CD4-positive, alpha-beta T cell (primary cell): ENCODE data around the gene TAS2R10. TPM values are rescaled to one million over a fixed set of nuclear protein-coding genes. Genes with fewer than 3 reads are reported as not detected.

ENCODE experiments used
- ATAC-seq: fragments of 200-7000 bp; cut with Tn5 transposase; one replicate; pipeline ENCODE4 v1.10.0; 2022; ENCODE audit warnings: mild to moderate bottlenecking; ENCODE audit not compliant: poor library complexity
- CTCF ChIA-PET: fragments of 350-600 bp; sonication (Branson Sonifier 250); formaldehyde crosslinking; loops from one replicate; lab custom pipeline; 2021; ENCODE audit warnings: antibody characterized with exemption, inconsistent platforms; lab: Charles Lee
- POLR2A ChIA-PET: fragments of 350-600 bp; sonication (Branson Sonifier 250); formaldehyde crosslinking; loops from one replicate; lab custom pipeline; 2021; ENCODE audit warnings: antibody characterized with exemption, inconsistent platforms; lab: Charles Lee
- DNase-seq, 14 experiments: peaks; one replicate each; pipeline ENCODE4 v3.0.0-alpha.2; 2013 to 2020; ENCODE audit warnings: mixed read lengths in 2 of 14
- H3K27ac ChIP-seq, 2 donors: one replicate each; pipeline versions ENCODE4 v1.5.1 to v1.7.0; 2013; ENCODE audit warnings: low read length in 2 of 2, low read depth in 1 of 2, mild to moderate bottlenecking in 1 of 2
- H3K27me3 ChIP-seq, 2 experiments: 1 replicate in 1 of 2; 2 replicates in 1 of 2; pipeline versions ENCODE4 v1.6.1 to v1.7.0; 2013; ENCODE audit warnings: low read length in 2 of 2, control low read depth in 1 of 2, mild to moderate bottlenecking in 1 of 2, moderate library complexity in 1 of 2; ENCODE audit not compliant: insufficient read depth in 2 of 2, control insufficient read depth in 1 of 2
- H3K36me3 ChIP-seq: one replicate; pipeline ENCODE4 v1.6.1; 2013; ENCODE audit warnings: low read length, control low read depth; ENCODE audit not compliant: insufficient read depth
- H3K4me1 ChIP-seq: one replicate; pipeline ENCODE4 v1.6.1; 2013; ENCODE audit warnings: low read length, control low read depth; ENCODE audit not compliant: insufficient read depth
- H3K4me3 ChIP-seq: one replicate; pipeline ENCODE4 v1.5.1; 2013; ENCODE audit warnings: mild to moderate bottlenecking, low read length, moderate library complexity
- H3K9me3 ChIP-seq, 2 experiments: 1 replicate in 1 of 2; 2 replicates in 1 of 2; pipeline versions ENCODE4 v1.6.1 to v1.7.0; 2013; ENCODE audit warnings: low read length in 2 of 2, mild to moderate bottlenecking in 2 of 2, control low read depth in 1 of 2, moderate library complexity in 1 of 2; ENCODE audit not compliant: control insufficient read depth in 1 of 2, insufficient read depth in 1 of 2
- H3K27ac Mint-ChIP-seq: one replicate; pipeline ENCODE4 v1.8.0; 2020; ENCODE audit warnings: mixed read lengths
- H3K27me3 Mint-ChIP-seq: one replicate; pipeline ENCODE4 v1.8.0; 2021; ENCODE audit warnings: mixed read lengths
- H3K36me3 Mint-ChIP-seq: one replicate; pipeline ENCODE4 v1.8.0; 2021; ENCODE audit warnings: low read depth, mixed read lengths
- H3K4me1 Mint-ChIP-seq: one replicate; pipeline ENCODE4 v1.8.0; 2021; ENCODE audit warnings: low read depth, mixed read lengths
- H3K4me3 Mint-ChIP-seq: one replicate; pipeline ENCODE4 v1.8.0; 2020; ENCODE audit warnings: mild to moderate bottlenecking, mixed read lengths
- H3K9me3 Mint-ChIP-seq: one replicate; pipeline ENCODE4 v1.8.0; 2020; ENCODE audit warnings: mixed read lengths
- CTCF ChIP-seq: fragments of 200-600 bp; IDR thresholded peaks from one replicate; pipeline ENCODE4 v1.8.0; 2022; ENCODE audit warnings: antibody characterized with exemption, mild to moderate bottlenecking
- intact Hi-C, 2 experiments: fragments of 100-400 bp; cut with DNase I in 1 of 2; cut with micrococcal nuclease in 1 of 2; formaldehyde crosslinking; loops; one replicate each; pipeline versions ENCODE4 v1.15.1 to v1.9.0; 2023 to 2025; cut with DNase I, micrococcal nuclease
- total RNA-seq, 174 experiments: library from RNA in 2 of 174; stranded (reverse) in 2 of 174; gene quantifications; one replicate each; pipeline ENCODE4 v1.2.3 and lab custom pipeline; 2021 to 2026

TAS2R10 gene
- total RNA-seq, 2 experiments from 2014 or later: not detected

GRCh38 chr12:10779103-10779502 is 47.1 kb downstream of the TAS2R10 start:
- no peak overlapping the region for H3K4me3 Mint-ChIP-seq
- intact Hi-C loops: loop anchor here in 1 of 2 experiments (10.0 kb wide), 1 partner anchor 186 kb away; no protein-coding TSS in a partner anchor

More at GRCh38 chr12:10779103-10779502, 47.1 kb downstream of the TAS2R10 start:
- Histone ChIP-seq H3K9me3 (no peaks in the 10 kb centered on the region), H3K27ac (no peak overlapping the region), H3K4me3 (no peak overlapping the region), H3K36me3 (no peaks in the 10 kb centered on the region), H3K27me3 (no peaks in the 10 kb centered on the region), H3K4me1 (no peaks in the 10 kb centered on the region)
- ATAC-seq (no peak), DNase-seq (no peak)
- H3K9me3 Mint-ChIP-seq: no peaks in the 10 kb centered on the region
- CTCF ChIA-PET: interaction anchor here (1.3 to 1.5 kb wide), 2 partner anchors 29 to 708 kb away, joined by 3 to 4 read pairs; no protein-coding TSS in a partner anchor
- H3K27me3 Mint-ChIP-seq: peaks cover 13% of the 10 kb centered on the region
- H3K36me3 Mint-ChIP-seq: no peaks in the 10 kb centered on the region
- no peak for TF ChIP-seq CTCF
- H3K27ac Mint-ChIP-seq: no peak overlapping the region
- POLR2A ChIA-PET: no interaction called here
- H3K4me1 Mint-ChIP-seq: no peaks in the 10 kb centered on the region

Other genes with a start within 250 kb of the TAS2R10 start
- gene MAGOHB, start 212.7 kb downstream of the TAS2R10 start, total RNA-seq: 1 to 10 TPM; 7.5 to 7.7 TPM
- gene STYK1, start 152.3 kb downstream of the TAS2R10 start, total RNA-seq: not detected
- gene YBX3, start 103.0 kb downstream of the TAS2R10 start, total RNA-seq: 10 to 100 TPM; 35.9 to 37.4 TPM
- not detected for gene TAS2R7, start 23.7 kb downstream of the TAS2R10 start, total RNA-seq
- not detected for gene TAS2R8, start 19.1 kb downstream of the TAS2R10 start, total RNA-seq
- gene TAS2R9, start 16.2 kb downstream of the TAS2R10 start, total RNA-seq: not detected
- gene PRR4, start 23.1 kb upstream of the TAS2R10 start, total RNA-seq: not detected
- gene PRH1, start 57.9 kb upstream of the TAS2R10 start, total RNA-seq: 10 to 100 TPM; 24.7 to 25.1 TPM
- gene TAS2R13, start 83.2 kb upstream of the TAS2R10 start, total RNA-seq: under 1 TPM; 0.41 to 0.59 TPM
- gene PRH2, start 102.9 kb upstream of the TAS2R10 start, total RNA-seq: not detected
- gene TAS2R14, start 112.9 kb upstream of the TAS2R10 start, total RNA-seq: 1 to 10 TPM in 1 of 2 experiments, under 1 TPM in 1; 0.91 to 1.1 TPM
- under 1 TPM; 0.36 to 0.67 TPM for gene TAS2R50, start 160.6 kb upstream of the TAS2R10 start, total RNA-seq
- gene TAS2R20, start 171.9 kb upstream of the TAS2R10 start, total RNA-seq: 1 to 10 TPM in 1 of 2 experiments, under 1 TPM in 1; 0.75 to 1.0 TPM
- 1 to 10 TPM in 1 of 2 experiments, under 1 TPM in 1; 0.71 to 1.2 TPM for gene TAS2R19, start 196.3 kb upstream of the TAS2R10 start, total RNA-seq
- 1 to 10 TPM; 1.7 to 1.9 TPM for gene TAS2R31, start 205.0 kb upstream of the TAS2R10 start, total RNA-seq
- 1 to 10 TPM; 1.5 to 1.6 TPM for gene TAS2R46, start 235.9 kb upstream of the TAS2R10 start, total RNA-seq